ENCODE data around the gene FZD1. TPM values are rescaled to one million over a fixed set of nuclear protein-coding genes. Genes with fewer than 3 reads are reported as not detected.

FZD1 gene
- total RNA-seq, 1 experiment from 2014 or later: 0.61 TPM

- no peak overlapping the region for H3K9ac ChIP-seq (ENCODE audit: extremely low read depth, insufficient read length, low read length)
- no peak overlapping the region for H2BK12ac ChIP-seq (ENCODE audit: insufficient read length, low read depth, low read length)
- no peaks in the 10 kb centered on the region for H4K20me1 ChIP-seq (ENCODE audit: control insufficient read depth, insufficient read depth, insufficient read length)
- H2AK5ac ChIP-seq (ENCODE audit: insufficient read length, low read length): no peak overlapping the region
- H2BK20ac ChIP-seq (ENCODE audit: low read depth, low read length, poor library complexity, severe bottlenecking): no peak overlapping the region
- H3K23me2 ChIP-seq (ENCODE audit: insufficient read length, low read depth, low read length, poor library complexity, severe bottlenecking): no peaks in the 10 kb centered on the region
- H3K27ac Mint-ChIP-seq: no peak overlapping the region
- no peaks in the 10 kb centered on the region for H3K27me3 ChIP-seq (ENCODE audit: insufficient read depth, low read length)
- no peaks in the 10 kb centered on the region for H3K79me1 ChIP-seq (ENCODE audit: insufficient read depth, low read depth, low read length, poor library complexity, severe bottlenecking)
- no peak overlapping the region for H3K4ac ChIP-seq (ENCODE audit: low read depth, low read length)
- no peak overlapping the region for H2BK120ac ChIP-seq (ENCODE audit: low read depth, low read length, poor library complexity, severe bottlenecking)
- TF ChIP-seq CTCF (conservative IDR thresholded peaks at IDR 0.05): peak; percentile 42; the same call in 2 of the 3 replicates
- H3K27me3 Mint-ChIP-seq (ENCODE audit: low read depth): no peaks in the 10 kb centered on the region; the same call in 1 of the 2 replicates
- no peak overlapping the region for H3K18ac ChIP-seq (ENCODE audit: insufficient read length, low read depth, low read length)
- no peak overlapping the region for H3K27ac ChIP-seq (ENCODE audit: insufficient read length, low read depth, low read length)
- no peak overlapping the region for H3K14ac ChIP-seq (ENCODE audit: insufficient read depth, low read length)
- H3K56ac ChIP-seq (ENCODE audit: insufficient read length, low read depth, low read length): no peak overlapping the region
- H2AFZ ChIP-seq (ENCODE audit: low read length): no peak overlapping the region
- DNase-seq: no peak
- no peaks in the 10 kb centered on the region for H3K4me1 Mint-ChIP-seq
- no peak overlapping the region for H3K4me3 Mint-ChIP-seq
- no peak overlapping the region for H4K5ac ChIP-seq (ENCODE audit: insufficient read length, low read depth, low read length)
- H3K36me3 Mint-ChIP-seq (ENCODE audit: insufficient read depth in 1 of 3, low read depth in 3 of 3): no peaks in the 10 kb centered on the region
- H3K9me3 Mint-ChIP-seq: no peaks in the 10 kb centered on the region
- H3K4me2 ChIP-seq (ENCODE audit: insufficient read depth, insufficient read length, low read length): no peak overlapping the region
- no peak overlapping the region for H2BK5ac ChIP-seq (ENCODE audit: insufficient read length, low read length)
- no peak overlapping the region for H3K23ac ChIP-seq (ENCODE audit: insufficient read length, low read depth, low read length)
- H4K8ac ChIP-seq (replicated peaks; ENCODE audit: insufficient read length, low read depth, low read length): no peak overlapping the region
- no peak overlapping the region for H3T11ph ChIP-seq (ENCODE audit: low read length)
- H2BK15ac ChIP-seq (ENCODE audit: low read depth, low read length): no peak overlapping the region
- no peaks in the 10 kb centered on the region for H3K4me1 ChIP-seq (ENCODE audit: insufficient read depth, low read length)
- H3K9me3 ChIP-seq (ENCODE audit: control insufficient read depth, low read depth, low read length): no peaks in the 10 kb centered on the region
- no peaks in the 10 kb centered on the region for H3K79me2 ChIP-seq (ENCODE audit: insufficient read depth, low read length)
- H4K91ac ChIP-seq (ENCODE audit: insufficient read length, low read depth, low read length): no peak overlapping the region
Observed at GRCh38 chr7:91247500-91247899, 16.7 kb upstream of the FZD1 start.
